Choroid plexus epithelial cell (primary cell): Measurements from ENCODE around the gene TMPRSS4.

Experiments used
- DNase-seq: peaks from one replicate; pipeline ENCODE4 v3.0.0-alpha.2; 2010; ENCODE audit warnings: low read depth
- H3K4me3 ChIP-seq: 2 replicates; pipeline ENCODE4 v1.5.1; 2011; ENCODE audit warnings: low read depth, mild to moderate bottlenecking, control low read depth, low read length, moderate library complexity
- CTCF ChIP-seq: conservative IDR thresholded peaks from 2 replicates; pipeline ENCODE4 v1.5.1; 2011; ENCODE audit warnings: low read depth, mild to moderate bottlenecking, control low read depth, inconsistent platforms, low read length, moderate library complexity

Gene TMPRSS4

GRCh38 chr11:118090545-118091162 lies 13.8 kb downstream of the TMPRSS4 start:
- no peak overlapping the region for H3K4me3 ChIP-seq
- DNase-seq = no peak
- no peak for TF ChIP-seq CTCF

- no peak for TF ChIP-seq CTCF
- DNase-seq = no peak
- H3K4me3 ChIP-seq = no peak overlapping the region
Observed at GRCh38 chr11:118091690-118092089, 14.8 kb downstream of the TMPRSS4 start.

- TF ChIP-seq CTCF = no peak
- DNase-seq = no peak
Observed at GRCh38 chr11:118092907-118093571, 16.2 kb downstream of the TMPRSS4 start.

GRCh38 chr11:118095493-118095892 lies 18.6 kb downstream of the TMPRSS4 start:
- H3K4me3 ChIP-seq = no peak overlapping the region
- DNase-seq = no peak
- no peak for TF ChIP-seq CTCF

More at GRCh38 chr11:118092907-118093571, 16.2 kb downstream of the TMPRSS4 start:
- no peak overlapping the region for H3K4me3 ChIP-seq

GRCh38 chr11:118095967-118096367 lies 19.1 kb downstream of the TMPRSS4 start:
- TF ChIP-seq CTCF = no peak
- H3K4me3 ChIP-seq = no peak overlapping the region
- DNase-seq = no peak

- no peak overlapping the region for H3K4me3 ChIP-seq
- TF ChIP-seq CTCF = no peak
- DNase-seq = no peak
Observed at GRCh38 chr11:118098996-118099837, 22.3 kb downstream of the TMPRSS4 start.
